Naive thymus-derived CD4-positive, alpha-beta T cell (primary cell): ENCODE measurements around the gene SLIT3. TPM values are rescaled to one million over a fixed set of nuclear protein-coding genes. Genes with fewer than 3 reads are reported as not detected.

ENCODE experiments used
- ATAC-seq: fragments of 150-1000 bp; cut with Tn5 transposase; 2 replicates; pipeline ENCODE4 v1.10.0; 2021; ENCODE audit warnings: mild to moderate bottlenecking, moderate library complexity
- CTCF ChIA-PET: fragments of 350-600 bp; sonication (Branson Sonifier 250); formaldehyde crosslinking; loops from one replicate; lab custom pipeline; 2021; ENCODE audit warnings: antibody characterized with exemption; lab: Charles Lee
- POLR2A ChIA-PET: fragments of 350-600 bp; sonication (Branson Sonifier 250); formaldehyde crosslinking; loops from one replicate; lab custom pipeline; 2021; ENCODE audit warnings: antibody characterized with exemption, inconsistent platforms; lab: Charles Lee
- DNase-seq, 9 donors: peaks; one replicate each; pipeline versions ENCODE4 v3.0.0 to v3.0.0-alpha.2; 2020 to 2022; ENCODE audit warnings: mixed read lengths in 1 of 9
- H3K27ac ChIP-seq: one replicate; pipeline ENCODE4 v1.7.0; 2013; ENCODE audit warnings: mild to moderate bottlenecking, low read depth, low read length, moderate library complexity
- H3K27me3 ChIP-seq, 2 donors: one replicate each; pipeline ENCODE4 v1.7.0; 2013; ENCODE audit warnings: low read length in 2 of 2, mild to moderate bottlenecking in 2 of 2, moderate library complexity in 2 of 2; ENCODE audit not compliant: control insufficient read depth in 2 of 2, insufficient read depth in 2 of 2
- H3K36me3 ChIP-seq, 3 experiments: 1 replicate in 2 of 3; 2 replicates in 1 of 3; pipeline ENCODE4 v1.7.0; 2013; ENCODE audit warnings: low read length in 3 of 3, mild to moderate bottlenecking in 3 of 3, moderate library complexity in 1 of 3; ENCODE audit not compliant: insufficient read depth in 3 of 3, control insufficient read depth in 2 of 3
- H3K4me1 ChIP-seq, 2 donors: one replicate each; pipeline ENCODE4 v1.7.0; 2013; ENCODE audit warnings: low read length in 2 of 2, mild to moderate bottlenecking in 2 of 2, moderate library complexity in 1 of 2; ENCODE audit not compliant: control insufficient read depth in 2 of 2, insufficient read depth in 2 of 2
- H3K4me3 ChIP-seq: 2 replicates; pipeline ENCODE4 v1.7.0; 2013; ENCODE audit warnings: mild to moderate bottlenecking, low read length
- H3K9me3 ChIP-seq, 3 experiments: 1 replicate in 2 of 3; 2 replicates in 1 of 3; pipeline ENCODE4 v1.7.0; 2013; ENCODE audit warnings: low read length in 3 of 3; ENCODE audit not compliant: control insufficient read depth in 2 of 3
- H3K27ac Mint-ChIP-seq, 9 donors: one replicate each; pipeline ENCODE4 v1.8.0; 2020 to 2022; ENCODE audit warnings: mixed read lengths in 9 of 9, mild to moderate bottlenecking in 8 of 9, moderate library complexity in 5 of 9, inconsistent platforms in 2 of 9
- H3K27me3 Mint-ChIP-seq, 5 donors: one replicate each; pipeline ENCODE4 v1.8.0; 2021 to 2022; ENCODE audit warnings: mixed read lengths in 5 of 5, mild to moderate bottlenecking in 1 of 5
- H3K36me3 Mint-ChIP-seq, 5 donors: one replicate each; pipeline ENCODE4 v1.8.0; 2020 to 2022; ENCODE audit warnings: mixed read lengths in 5 of 5, mild to moderate bottlenecking in 3 of 5, inconsistent platforms in 1 of 5
- H3K4me1 Mint-ChIP-seq, 7 donors: one replicate each; pipeline ENCODE4 v1.8.0; 2020 to 2022; ENCODE audit warnings: mixed read lengths in 7 of 7, mild to moderate bottlenecking in 3 of 7, inconsistent platforms in 1 of 7
- H3K4me3 Mint-ChIP-seq, 10 donors: one replicate each; pipeline ENCODE4 v1.8.0; 2020 to 2022; ENCODE audit warnings: mild to moderate bottlenecking in 10 of 10, mixed read lengths in 10 of 10, moderate library complexity in 6 of 10, inconsistent platforms in 2 of 10
- H3K9me3 Mint-ChIP-seq, 11 donors: one replicate each; pipeline ENCODE4 v1.8.0; 2020 to 2022; ENCODE audit warnings: mixed read lengths in 11 of 11, mild to moderate bottlenecking in 4 of 11, inconsistent platforms in 1 of 11, moderate library complexity in 1 of 11
- intact Hi-C, 2 donors: fragments of 100-400 bp; cut with micrococcal nuclease; formaldehyde crosslinking; loops; one replicate each; pipeline ENCODE4 v1.15.1; 2023
- polyA plus RNA-seq, 2 donors: library from polyadenylated mRNA; unstranded; fragments of 300-500 nt; fragmentation: Illumina TruSeq; gene quantifications; one replicate each; pipeline ENCODE4 v1.2.3, GENCODE V29; 2021
- total RNA-seq, 6 experiments: library from RNA in 5 of 6; stranded (reverse) in 5 of 6; gene quantifications; 1 replicate in 5 of 6; 2 replicates in 1 of 6; pipeline ENCODE4 v1.2.3 and lab custom pipeline; 2021 to 2026

The SLIT3 gene
- total and polyA plus RNA-seq, 7 experiments from 2014 or later, result 0.34 TPM; not detected in 6

DNA sequence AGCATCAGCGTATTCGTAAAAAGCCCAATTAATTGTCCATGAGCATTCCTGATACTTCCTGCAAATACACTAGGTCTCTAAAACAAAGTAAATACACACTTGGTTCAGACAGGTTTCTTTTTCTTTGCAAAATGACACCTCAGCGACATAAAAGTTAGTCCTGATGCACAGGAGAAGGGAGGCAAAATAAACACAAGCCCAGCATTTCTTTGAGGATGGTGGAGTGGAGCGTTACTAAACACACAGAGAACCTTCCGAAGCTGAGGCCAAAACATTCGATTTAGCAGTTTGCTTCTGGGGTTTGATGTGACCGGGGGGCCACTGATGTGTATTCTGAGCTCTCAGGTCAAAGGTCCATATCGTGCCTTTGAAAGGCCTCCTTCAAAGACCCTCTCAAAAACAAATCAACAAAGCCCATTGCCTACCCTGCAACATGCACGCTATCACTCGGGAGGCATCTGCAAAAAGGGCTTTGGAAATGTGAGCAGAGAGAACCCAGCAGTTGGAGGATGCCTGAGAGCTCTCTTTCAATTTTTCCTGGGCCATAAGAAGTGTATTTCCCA is 453.3 kb downstream of the SLIT3 start:
- Histone ChIP-seq H3K9me3 (no peaks in the 10 kb centered on the region), H3K27ac (no peak overlapping the region), H3K36me3 (no peaks in the 10 kb centered on the region), H3K27me3 (no peaks in the 10 kb centered on the region), H3K4me1 (no peaks in the 10 kb centered on the region), H3K4me3 (no peak overlapping the region)
- H3K27me3 Mint-ChIP-seq, result peaks cover 5 to 33% (median 14%) of the 10 kb centered on the region in 5 donors
- H3K36me3 Mint-ChIP-seq, result no peaks in the 10 kb centered on the region
- ATAC-seq, result no peak
- peaks cover 0 to 22% (median 7%) of the 10 kb centered on the region in 7 donors for H3K4me1 Mint-ChIP-seq
- intact Hi-C loops, result no loop called here
- no peak overlapping the region for H3K4me3 Mint-ChIP-seq
- ChIA-PET CTCF (no interaction called here), POLR2A (no interaction called here)
- DNase-seq, result no peak
- peaks cover 0 to 2% (median 0%) of the 10 kb centered on the region in 11 donors for H3K9me3 Mint-ChIP-seq
- no peak overlapping the region for H3K27ac Mint-ChIP-seq

DNA sequence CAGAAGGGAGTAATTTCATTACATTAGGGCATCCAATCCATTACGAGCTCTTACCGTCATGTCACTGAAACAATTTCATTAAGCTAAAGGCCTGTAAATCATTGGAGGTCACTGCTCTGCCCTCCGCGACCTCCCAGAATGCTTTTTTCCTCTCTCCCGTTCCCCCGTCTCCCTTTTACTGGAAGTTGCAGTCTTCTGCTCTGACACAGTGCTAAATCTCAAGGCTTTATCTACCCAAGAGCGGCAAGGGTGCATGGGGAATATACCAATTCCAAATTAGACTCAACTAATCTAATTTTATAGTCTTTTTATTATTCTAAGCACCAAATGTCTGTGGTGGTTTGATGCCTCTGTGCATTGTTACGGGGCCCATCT is 456.0 kb downstream of the SLIT3 start:
- Histone ChIP-seq H3K4me3 (no peak overlapping the region), H3K4me1 (no peaks in the 10 kb centered on the region), H3K27ac (no peak overlapping the region), H3K9me3 (no peaks in the 10 kb centered on the region), H3K27me3 (no peaks in the 10 kb centered on the region), H3K36me3 (no peaks in the 10 kb centered on the region)
- no peak overlapping the region for H3K4me3 Mint-ChIP-seq
- H3K27me3 Mint-ChIP-seq, result peaks cover 5 to 27% (median 9%) of the 10 kb centered on the region in 5 donors
- POLR2A ChIA-PET, result no interaction called here
- H3K9me3 Mint-ChIP-seq, result peaks cover 0 to 1% (median 0%) of the 10 kb centered on the region in 11 donors
- no peak for DNase-seq
- intact Hi-C loops, result no loop called here
- H3K4me1 Mint-ChIP-seq, result no peaks in the 10 kb centered on the region
- CTCF ChIA-PET, result no interaction called here
- H3K27ac Mint-ChIP-seq, result no peak overlapping the region
- no peak for ATAC-seq
- no peaks in the 10 kb centered on the region for H3K36me3 Mint-ChIP-seq

- Mint-ChIP-seq H3K27me3 (peaks cover 5 to 27% (median 9%) of the 10 kb centered on the region in 5 donors), H3K4me3 (no peak overlapping the region), H3K4me1 (no peaks in the 10 kb centered on the region), H3K36me3 (no peaks in the 10 kb centered on the region), H3K27ac (no peak overlapping the region), H3K9me3 (peaks cover 0 to 1% (median 0%) of the 10 kb centered on the region in 11 donors)
- H3K9me3 ChIP-seq, result no peaks in the 10 kb centered on the region
- H3K27ac ChIP-seq, result no peak overlapping the region
- no peaks in the 10 kb centered on the region for H3K4me1 ChIP-seq
- DNase-seq, result no peak
- no peak for ATAC-seq
- POLR2A ChIA-PET, result no interaction called here
- intact Hi-C loops, result no loop called here
- H3K27me3 ChIP-seq, result no peaks in the 10 kb centered on the region
- no peak overlapping the region for H3K4me3 ChIP-seq
- CTCF ChIA-PET, result no interaction called here
- H3K36me3 ChIP-seq, result no peaks in the 10 kb centered on the region
Observed at GRCh38 chr5:168844016-168844921, 456.7 kb downstream of the SLIT3 start.

DNA sequence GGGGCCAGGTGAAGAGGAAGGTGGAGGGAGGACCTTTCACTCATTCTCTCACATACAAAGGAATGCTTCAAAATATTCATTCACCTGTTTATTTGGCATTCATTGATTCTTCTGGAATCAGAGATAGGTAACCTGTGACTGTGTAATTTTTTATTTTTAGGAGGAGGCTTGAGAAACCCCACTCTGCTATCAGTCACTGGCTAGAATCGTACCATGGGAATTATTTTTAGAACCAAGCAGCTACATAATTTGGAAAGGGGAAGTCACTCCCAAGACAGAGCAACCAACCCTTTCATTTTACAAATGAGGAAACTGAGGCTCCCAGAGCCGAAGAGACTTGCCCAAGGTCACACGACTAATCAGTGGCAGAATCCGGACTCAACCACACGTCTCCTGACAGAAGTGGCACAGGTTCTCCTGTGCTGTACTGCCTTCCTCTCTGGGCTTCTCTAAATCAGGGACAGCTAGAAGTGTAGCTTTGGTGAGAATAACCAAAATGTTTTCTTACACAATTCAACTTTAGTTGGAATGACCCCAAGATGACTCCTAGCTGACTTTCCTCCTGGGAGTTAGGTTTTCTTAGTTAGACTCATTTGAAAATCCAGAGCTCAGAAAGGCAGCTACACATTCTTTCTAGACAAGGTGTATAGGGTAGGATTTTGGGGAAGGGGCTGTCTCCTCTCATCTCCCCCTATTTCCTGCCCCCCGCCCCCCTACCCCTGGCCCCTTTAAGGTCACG is 457.5 kb downstream of the SLIT3 start:
- Mint-ChIP-seq H3K27ac (no peak overlapping the region), H3K27me3 (peaks cover 5 to 27% (median 9%) of the 10 kb centered on the region in 5 donors), H3K36me3 (no peaks in the 10 kb centered on the region), H3K9me3 (peaks cover 0 to 1% (median 0%) of the 10 kb centered on the region in 11 donors), H3K4me3 (no peak overlapping the region), H3K4me1 (no peaks in the 10 kb centered on the region)
- DNase-seq (no peak), ATAC-seq (no peak)
- Histone ChIP-seq H3K4me1 (no peaks in the 10 kb centered on the region), H3K4me3 (no peak overlapping the region), H3K27ac (no peak overlapping the region), H3K9me3 (no peaks in the 10 kb centered on the region), H3K27me3 (no peaks in the 10 kb centered on the region), H3K36me3 (no peaks in the 10 kb centered on the region)
- CTCF ChIA-PET, result no interaction called here
- intact Hi-C loops, result no loop called here
- POLR2A ChIA-PET, result no interaction called here

DNA sequence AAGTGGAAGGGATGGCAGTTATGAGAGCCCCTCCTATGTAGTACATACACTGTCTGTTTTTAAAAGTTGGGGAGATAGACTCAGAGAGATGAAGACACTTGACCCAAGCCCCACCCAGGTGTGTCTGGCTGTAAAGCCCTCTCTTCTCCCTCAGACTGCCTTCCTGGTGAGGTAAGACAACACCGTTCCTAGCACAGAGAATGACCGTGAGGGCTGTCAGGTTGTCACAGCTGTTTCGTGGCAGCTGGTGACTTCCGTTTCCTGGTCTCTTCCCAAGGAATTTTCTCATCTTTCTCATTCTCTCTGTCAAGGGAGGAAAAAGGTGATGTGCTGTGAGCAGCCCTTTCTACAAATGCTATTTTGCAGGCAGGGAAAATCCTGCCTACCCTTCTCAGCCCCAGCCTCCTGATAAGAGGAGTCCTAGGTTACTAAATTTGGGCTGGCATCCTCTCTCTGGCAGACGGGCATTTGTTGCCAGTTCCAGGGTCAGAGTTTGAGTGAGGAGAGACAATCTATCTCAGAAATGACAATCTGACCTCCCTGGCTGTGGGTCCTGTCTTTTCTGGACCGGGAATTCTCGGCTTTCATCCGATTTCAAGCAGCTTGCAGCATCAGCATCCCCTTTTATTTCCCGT is 458.3 kb downstream of the SLIT3 start:
- no peak for ATAC-seq
- CTCF ChIA-PET, result no interaction called here
- intact Hi-C loops, result no loop called here

GRCh38 chr5:168837852-168838251 is 463.1 kb downstream of the SLIT3 start:
- peaks cover 0 to 20% (median 0%) of the 10 kb centered on the region in 7 donors for H3K4me1 Mint-ChIP-seq
- ChIA-PET POLR2A (no interaction called here), CTCF (no interaction called here)
- no peak overlapping the region for H3K27ac Mint-ChIP-seq
- intact Hi-C loops, result no loop called here
- peaks cover 0 to 1% (median 0%) of the 10 kb centered on the region in 11 donors for H3K9me3 Mint-ChIP-seq
- H3K36me3 ChIP-seq, result no peaks in the 10 kb centered on the region
- no peak for ATAC-seq
- no peak for DNase-seq
- H3K27me3 ChIP-seq, result no peaks in the 10 kb centered on the region
- H3K4me3 Mint-ChIP-seq, result no peak overlapping the region
- H3K27me3 Mint-ChIP-seq, result peaks cover 0 to 17% (median 6%) of the 10 kb centered on the region in 5 donors
- no peaks in the 10 kb centered on the region for H3K9me3 ChIP-seq
- H3K4me3 ChIP-seq, result no peak overlapping the region
- no peak overlapping the region for H3K27ac ChIP-seq
- no peaks in the 10 kb centered on the region for H3K36me3 Mint-ChIP-seq
- H3K4me1 ChIP-seq, result no peaks in the 10 kb centered on the region

More for the DNA sequence above, 458.3 kb downstream of the SLIT3 start:
- no peak for DNase-seq
- POLR2A ChIA-PET, result no interaction called here
- Mint-ChIP-seq H3K27ac (no peak overlapping the region), H3K27me3 (peaks cover 5 to 27% (median 11%) of the 10 kb centered on the region in 5 donors), H3K36me3 (no peaks in the 10 kb centered on the region), H3K9me3 (peaks cover 0 to 1% (median 0%) of the 10 kb centered on the region in 11 donors), H3K4me3 (no peak overlapping the region), H3K4me1 (peaks cover 0 to 4% (median 0%) of the 10 kb centered on the region in 7 donors)
- Histone ChIP-seq H3K27me3 (no peaks in the 10 kb centered on the region), H3K27ac (no peak overlapping the region), H3K36me3 (no peaks in the 10 kb centered on the region), H3K4me1 (no peaks in the 10 kb centered on the region), H3K4me3 (no peak overlapping the region), H3K9me3 (no peaks in the 10 kb centered on the region)
